ENCODE data around the gene CDK2.
"Not testable (repeated sequence)": the region's sequence is repeated elsewhere in the genome, so short reads cannot be mapped to it uniquely, and the experiment has no call there.

Gene CDK2

GRCh38 chr12:55966408-55967281, at the start of gene CDK2:
Gene CDK2 (plus strand): TSS chr12:55966830. CDS start chr12:55967009, 179 bp downstream.
- DNase-seq, result peak; percentile 65

- DNase-seq, result not testable (repeated sequence)
Observed at GRCh38 chr12:55919032-55919431, 47.6 kb upstream of the CDK2 start.

- no peak for DNase-seq
Observed at GRCh38 chr12:55922126-55922525, 44.5 kb upstream of the CDK2 start.

GRCh38 chr12:55923648-55924047, 43.0 kb upstream of the CDK2 start:
- DNase-seq, result not testable (repeated sequence)

GRCh38 chr12:55925371-55925770, 41.3 kb upstream of the CDK2 start:
- no peak for DNase-seq

- DNase-seq, result no peak
Observed at GRCh38 chr12:55925870-55926737, 40.5 kb upstream of the CDK2 start.

- peak; percentile 82 for DNase-seq
Observed at GRCh38 chr12:55926738-55927587, 39.7 kb upstream of the CDK2 start.

GRCh38 chr12:55927588-55928502, 38.8 kb upstream of the CDK2 start, which contains the start of gene PYM1:
Gene PYM1 (minus strand): TSS chr12:55927894. CDS start chr12:55927761, 133 bp downstream.
- no peak for DNase-seq

GRCh38 chr12:55929306-55929791, 37.3 kb upstream of the CDK2 start:
- DNase-seq, result no peak

- DNase-seq, result peak; percentile 27
Observed at GRCh38 chr12:55930771-55931316, 35.8 kb upstream of the CDK2 start, which contains the start of gene DGKA. Gene DGKA (plus strand): TSS chr12:55931162. CDS start chr12:55936504, 5,342 bp downstream.

- DNase-seq, result no peak
Observed at GRCh38 chr12:55931317-55931779, 35.3 kb upstream of the CDK2 start.

GRCh38 chr12:55931780-55932550, 34.7 kb upstream of the CDK2 start:
- peak; percentile 8 for DNase-seq

GRCh38 chr12:55932551-55932910, 34.1 kb upstream of the CDK2 start:
- DNase-seq, result no peak

GRCh38 chr12:55933169-55933798, 33.3 kb upstream of the CDK2 start:
- no peak for DNase-seq

GRCh38 chr12:55933799-55934742, 32.6 kb upstream of the CDK2 start:
- no peak for DNase-seq

GRCh38 chr12:55934773-55935172, 31.9 kb upstream of the CDK2 start:
- DNase-seq, result no peak

GRCh38 chr12:55935738-55936151, 30.9 kb upstream of the CDK2 start:
- no peak for DNase-seq

GRCh38 chr12:55937981-55938380, 28.6 kb upstream of the CDK2 start:
- DNase-seq, result no peak

All from NCI-H2227 treated with DMSO at 0.1 percent for 48 hours (cell line).